SK-N-MC (cell line): ENCODE results near the gene RAB36.

Source experiments
- EZH2 ChIP-seq: fragments of 200-600 bp; sonication (generic); IDR thresholded peaks from one replicate; pipeline ENCODE4 v1.6.1; 2017; ENCODE audit warnings: antibody characterized with exemption
- FOXP2 ChIP-seq: optimal IDR thresholded peaks from 2 replicates; pipeline ENCODE3; 2011; ENCODE audit warnings: mild to moderate bottlenecking, moderate library complexity; ENCODE audit not compliant: insufficient read depth; ENCODE audit errors: extremely low read length, control extremely low read depth
- POLR2AphosphoS5 ChIP-seq: IDR thresholded peaks from 2 replicates; pipeline ENCODE4 v1.6.1; 2012; ENCODE audit warnings: mild to moderate bottlenecking, low read depth, low read length, borderline replicate concordance

- TF ChIP-seq POLR2AphosphoS5 (no peak), EZH2 (no peak), FOXP2 (no peak)
Observed at GRCh38 chr22:23129149-23129548, 16.1 kb upstream of the RAB36 start.
